ENCODE results near the gene IL17D.

IL17D gene

DNA sequence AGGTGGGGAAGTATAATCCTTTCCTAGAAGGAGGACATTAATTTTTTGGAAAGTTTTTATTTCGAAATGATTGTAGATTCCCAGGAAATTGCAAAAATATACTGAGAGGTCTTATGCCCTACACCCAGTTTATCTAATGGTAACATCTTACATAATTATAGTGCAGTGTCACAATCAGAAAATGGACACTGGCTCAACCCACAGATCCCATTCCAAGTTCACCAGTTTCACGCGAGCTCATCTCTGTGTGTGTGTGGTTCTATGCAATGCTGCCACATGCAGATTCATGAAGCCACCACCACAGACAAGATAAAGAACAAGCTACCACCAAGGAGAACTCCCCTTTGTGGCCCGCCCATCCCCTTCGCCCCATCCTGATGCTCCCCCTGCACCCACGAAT, 24.4 kb downstream of the IL17D start:
- Histone ChIP-seq H3K27me3 (ENCODE audit: insufficient read depth, low read length) (no peaks in the 10 kb centered on the region), H3K36me3 (ENCODE audit: insufficient read depth, low read length) (no peaks in the 10 kb centered on the region), H3K9ac (ENCODE audit: low read length) (no peak overlapping the region), H3K9me3 (ENCODE audit: low read length) (no peaks in the 10 kb centered on the region), H3K4me2 (ENCODE audit: low read length) (no peak overlapping the region), H3F3A (ENCODE audit: insufficient read depth, low read length) (no peaks in the 10 kb centered on the region), H2AFZ (ENCODE audit: low read length) (no peak overlapping the region), H3K9me2 (ENCODE audit: low read depth, low read length) (no peaks in the 10 kb centered on the region), H3K4me1 (ENCODE audit: insufficient read depth, low read length, severe bottlenecking) (no peaks in the 10 kb centered on the region), H3K4me3 (ENCODE audit: low read depth, low read length, poor library complexity, severe bottlenecking) (no peak overlapping the region), H3K79me2 (ENCODE audit: insufficient read depth, low read length) (no peaks in the 10 kb centered on the region), H4K20me1 (ENCODE audit: insufficient read depth, low read length) (no peaks in the 10 kb centered on the region), H3K27ac (ENCODE audit: low read depth, low read length, poor library complexity, severe bottlenecking) (no peak overlapping the region)
- TF ChIP-seq, protein P1, sequence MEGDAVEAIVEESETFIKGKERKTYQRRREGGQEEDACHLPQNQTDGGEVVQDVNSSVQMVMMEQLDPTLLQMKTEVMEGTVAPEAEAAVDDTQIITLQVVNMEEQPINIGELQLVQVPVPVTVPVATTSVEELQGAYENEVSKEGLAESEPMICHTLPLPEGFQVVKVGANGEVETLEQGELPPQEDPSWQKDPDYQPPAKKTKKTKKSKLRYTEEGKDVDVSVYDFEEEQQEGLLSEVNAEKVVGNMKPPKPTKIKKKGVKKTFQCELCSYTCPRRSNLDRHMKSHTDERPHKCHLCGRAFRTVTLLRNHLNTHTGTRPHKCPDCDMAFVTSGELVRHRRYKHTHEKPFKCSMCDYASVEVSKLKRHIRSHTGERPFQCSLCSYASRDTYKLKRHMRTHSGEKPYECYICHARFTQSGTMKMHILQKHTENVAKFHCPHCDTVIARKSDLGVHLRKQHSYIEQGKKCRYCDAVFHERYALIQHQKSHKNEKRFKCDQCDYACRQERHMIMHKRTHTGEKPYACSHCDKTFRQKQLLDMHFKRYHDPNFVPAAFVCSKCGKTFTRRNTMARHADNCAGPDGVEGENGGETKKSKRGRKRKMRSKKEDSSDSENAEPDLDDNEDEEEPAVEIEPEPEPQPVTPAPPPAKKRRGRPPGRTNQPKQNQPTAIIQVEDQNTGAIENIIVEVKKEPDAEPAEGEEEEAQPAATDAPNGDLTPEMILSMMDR (IDR thresholded peaks at IDR 0.05; ENCODE audit: low read length) = no peak
- no peak for TF ChIP-seq EZH2 (IDR thresholded peaks at IDR 0.05; ENCODE audit: borderline replicate concordance, low read length)

DNA sequence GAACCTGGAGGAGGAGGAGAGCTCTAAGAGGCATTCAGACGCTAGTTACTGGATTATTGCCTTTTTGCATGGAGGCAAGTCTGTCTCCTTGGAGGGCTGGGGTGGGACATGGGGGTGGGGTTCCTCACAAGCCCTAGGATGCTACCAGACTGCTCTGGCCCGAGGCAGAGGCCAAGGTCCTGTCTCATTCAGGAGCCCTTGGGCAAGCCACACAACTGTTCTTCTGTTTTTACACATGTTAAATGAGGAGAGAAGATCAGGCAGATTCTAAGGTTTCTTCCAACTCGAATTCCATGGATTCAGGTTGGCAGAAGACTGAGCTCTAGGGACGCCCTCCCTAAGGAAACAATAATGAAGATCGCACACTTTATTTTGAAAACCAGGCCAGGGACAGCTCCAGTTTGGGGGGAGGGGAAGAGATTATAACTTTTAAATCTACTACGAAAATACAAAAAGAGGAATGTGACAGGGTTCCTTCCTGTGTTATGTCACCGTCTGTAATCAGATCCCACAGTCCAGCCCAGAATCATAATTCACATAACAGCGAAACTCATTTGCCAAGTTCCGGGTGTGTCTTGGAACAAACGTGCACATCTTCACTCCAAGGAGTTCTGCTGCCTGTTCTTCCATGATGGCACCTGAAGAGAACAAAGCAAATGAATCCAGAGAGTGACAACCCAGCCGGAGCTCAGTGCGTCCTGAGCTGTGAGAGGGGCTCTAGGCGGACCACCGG, 25.2 kb downstream of the IL17D start:
- no peak overlapping the region for H2AFZ ChIP-seq (ENCODE audit: low read length)
- no peak overlapping the region for H3K4me3 ChIP-seq (ENCODE audit: low read depth, low read length, poor library complexity, severe bottlenecking)

DNA sequence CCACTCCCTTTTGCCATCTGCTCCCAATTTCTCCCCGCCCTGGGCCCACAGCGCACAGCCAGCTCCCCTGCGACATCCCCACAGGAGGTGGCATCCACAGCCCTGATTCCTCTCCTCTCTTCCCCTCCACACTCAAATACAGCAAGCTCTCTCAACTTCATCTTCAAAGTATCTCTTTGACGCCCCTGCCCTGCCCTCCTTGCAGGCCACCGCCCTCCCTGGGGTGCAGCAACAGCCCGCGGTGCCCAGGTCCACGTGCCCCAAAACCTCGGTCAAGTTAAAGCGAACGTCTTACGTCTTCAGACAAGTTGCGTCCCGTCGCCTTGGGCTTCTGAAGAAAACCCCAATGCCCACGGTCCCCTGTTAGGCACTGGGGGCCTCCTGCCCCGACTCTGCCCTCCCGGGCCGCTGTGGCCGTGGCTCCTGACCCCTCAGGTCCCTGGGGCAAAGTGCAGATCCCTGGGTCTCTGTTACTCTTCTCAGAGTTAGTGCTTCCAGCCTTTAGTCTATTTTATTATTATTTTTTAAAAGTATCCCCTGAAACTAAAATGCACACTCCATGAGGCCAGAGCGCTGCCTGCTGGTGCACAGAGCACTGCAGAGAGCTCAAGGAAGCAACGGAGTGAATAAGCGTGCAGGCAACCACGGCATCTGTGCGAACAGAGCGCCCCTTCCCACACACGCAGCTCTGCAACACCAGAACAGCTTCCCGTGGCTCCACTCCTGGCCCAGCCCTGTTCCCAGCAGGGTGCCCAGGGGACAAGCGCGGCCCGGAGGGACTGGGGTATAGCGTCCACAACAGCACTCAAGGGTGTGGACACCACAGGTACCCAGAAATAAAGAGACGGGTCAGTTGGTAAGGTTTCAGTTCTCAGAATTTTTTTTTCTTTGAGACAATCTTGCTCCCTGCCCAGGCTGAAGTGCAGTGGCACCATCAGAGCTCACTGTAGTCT, 26.4 kb downstream of the IL17D start:
- H3K9me2 ChIP-seq (ENCODE audit: low read depth, low read length) = no peaks in the 10 kb centered on the region
- no peaks in the 10 kb centered on the region for H3K9me3 ChIP-seq (ENCODE audit: low read length)
- H3F3A ChIP-seq (ENCODE audit: insufficient read depth, low read length) = no peaks in the 10 kb centered on the region
- no peaks in the 10 kb centered on the region for H3K36me3 ChIP-seq (ENCODE audit: insufficient read depth, low read length)
- H3K27ac ChIP-seq (ENCODE audit: low read depth, low read length, poor library complexity, severe bottlenecking) = no peak overlapping the region
- H3K4me1 ChIP-seq (ENCODE audit: insufficient read depth, low read length, severe bottlenecking) = no peaks in the 10 kb centered on the region
- H2AFZ ChIP-seq (ENCODE audit: low read length) = no peak overlapping the region
- TF ChIP-seq EZH2 (IDR thresholded peaks at IDR 0.05; ENCODE audit: borderline replicate concordance, low read length) = no peak
- TF ChIP-seq, protein P1 (IDR thresholded peaks at IDR 0.05; ENCODE audit: low read length) = no peak
- no peaks in the 10 kb centered on the region for H3K79me2 ChIP-seq (ENCODE audit: insufficient read depth, low read length)
- H3K4me2 ChIP-seq (ENCODE audit: low read length) = no peak overlapping the region
- no peaks in the 10 kb centered on the region for H4K20me1 ChIP-seq (ENCODE audit: insufficient read depth, low read length)
- H3K9ac ChIP-seq (ENCODE audit: low read length) = no peak overlapping the region
- no peak overlapping the region for H3K4me3 ChIP-seq (ENCODE audit: low read depth, low read length, poor library complexity, severe bottlenecking)
- H3K27me3 ChIP-seq (ENCODE audit: insufficient read depth, low read length) = no peaks in the 10 kb centered on the region

More for the DNA sequence above, 25.2 kb downstream of the IL17D start:
- TF ChIP-seq, protein P1 (IDR thresholded peaks at IDR 0.05; ENCODE audit: low read length) = no peak
- no peak for TF ChIP-seq EZH2 (IDR thresholded peaks at IDR 0.05; ENCODE audit: borderline replicate concordance, low read length)
- Histone ChIP-seq H3F3A (ENCODE audit: insufficient read depth, low read length) (no peaks in the 10 kb centered on the region), H3K9me2 (ENCODE audit: low read depth, low read length) (no peaks in the 10 kb centered on the region), H3K36me3 (ENCODE audit: insufficient read depth, low read length) (no peaks in the 10 kb centered on the region), H3K9ac (ENCODE audit: low read length) (no peak overlapping the region), H3K4me1 (ENCODE audit: insufficient read depth, low read length, severe bottlenecking) (no peaks in the 10 kb centered on the region), H3K9me3 (ENCODE audit: low read length) (no peaks in the 10 kb centered on the region), H4K20me1 (ENCODE audit: insufficient read depth, low read length) (no peaks in the 10 kb centered on the region), H3K27me3 (ENCODE audit: insufficient read depth, low read length) (no peaks in the 10 kb centered on the region), H3K79me2 (ENCODE audit: insufficient read depth, low read length) (no peaks in the 10 kb centered on the region), H3K27ac (ENCODE audit: low read depth, low read length, poor library complexity, severe bottlenecking) (no peak overlapping the region), H3K4me2 (ENCODE audit: low read length) (no peak overlapping the region)
